GM06990 (cell line): ENCODE data around the gene SERPINA3.

Experiments used
- DNase-seq: peaks from one replicate; pipeline ENCODE4 v3.0.0-alpha.2; 2011; ENCODE audit not compliant: insufficient read length; ENCODE audit errors: extremely low read depth
- H3K27me3 ChIP-seq: replicated peaks from 2 replicates; pipeline ENCODE4 v1.6.0; 2011; ENCODE audit warnings: low read length; ENCODE audit not compliant: control insufficient read depth, insufficient read depth
- H3K36me3 ChIP-seq: 2 replicates; pipeline ENCODE4 v1.5.1; 2011; ENCODE audit warnings: low read length; ENCODE audit not compliant: control insufficient read depth, insufficient read depth
- H3K4me3 ChIP-seq: replicated peaks from 2 replicates; pipeline ENCODE4 v1.5.1; 2011; ENCODE audit warnings: low read depth, mild to moderate bottlenecking, control low read depth, low read length
- TF ChIP-seq, protein P1 (sequence below): IDR thresholded peaks from 2 replicates; pipeline ENCODE4 v1.5.1; 2011; ENCODE audit warnings: low read length, control low read depth, mild to moderate bottlenecking, inconsistent platforms; ENCODE audit not compliant: insufficient read depth, poor library complexity, severe bottlenecking

The SERPINA3 gene

DNA sequence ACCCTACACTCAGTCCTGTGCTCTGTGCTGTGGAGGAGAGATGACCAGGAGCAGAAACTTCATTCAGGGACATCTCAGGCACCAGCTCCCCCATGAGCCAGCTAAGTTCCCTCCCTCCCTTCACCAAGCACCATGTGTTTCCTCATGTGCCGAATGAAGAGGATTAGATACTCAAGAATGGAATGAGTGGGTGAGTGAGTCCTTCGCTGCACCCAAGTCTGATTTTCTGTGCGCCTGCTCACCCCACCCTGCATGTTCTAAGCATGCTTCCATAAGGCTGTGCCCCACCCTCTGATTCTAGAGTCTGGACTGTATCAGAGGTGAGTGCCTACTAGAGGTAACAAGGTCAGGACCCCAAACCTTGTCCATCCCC is 18.8 kb upstream of the SERPINA3 start:
- Histone ChIP-seq H3K36me3 (no peaks in the 10 kb centered on the region), H3K4me3 (no peak overlapping the region), H3K27me3 (no peaks in the 10 kb centered on the region; the same call in 1 of the 2 replicates)
- no peak for DNase-seq
- TF ChIP-seq, protein P1, sequence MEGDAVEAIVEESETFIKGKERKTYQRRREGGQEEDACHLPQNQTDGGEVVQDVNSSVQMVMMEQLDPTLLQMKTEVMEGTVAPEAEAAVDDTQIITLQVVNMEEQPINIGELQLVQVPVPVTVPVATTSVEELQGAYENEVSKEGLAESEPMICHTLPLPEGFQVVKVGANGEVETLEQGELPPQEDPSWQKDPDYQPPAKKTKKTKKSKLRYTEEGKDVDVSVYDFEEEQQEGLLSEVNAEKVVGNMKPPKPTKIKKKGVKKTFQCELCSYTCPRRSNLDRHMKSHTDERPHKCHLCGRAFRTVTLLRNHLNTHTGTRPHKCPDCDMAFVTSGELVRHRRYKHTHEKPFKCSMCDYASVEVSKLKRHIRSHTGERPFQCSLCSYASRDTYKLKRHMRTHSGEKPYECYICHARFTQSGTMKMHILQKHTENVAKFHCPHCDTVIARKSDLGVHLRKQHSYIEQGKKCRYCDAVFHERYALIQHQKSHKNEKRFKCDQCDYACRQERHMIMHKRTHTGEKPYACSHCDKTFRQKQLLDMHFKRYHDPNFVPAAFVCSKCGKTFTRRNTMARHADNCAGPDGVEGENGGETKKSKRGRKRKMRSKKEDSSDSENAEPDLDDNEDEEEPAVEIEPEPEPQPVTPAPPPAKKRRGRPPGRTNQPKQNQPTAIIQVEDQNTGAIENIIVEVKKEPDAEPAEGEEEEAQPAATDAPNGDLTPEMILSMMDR: no peak

DNA sequence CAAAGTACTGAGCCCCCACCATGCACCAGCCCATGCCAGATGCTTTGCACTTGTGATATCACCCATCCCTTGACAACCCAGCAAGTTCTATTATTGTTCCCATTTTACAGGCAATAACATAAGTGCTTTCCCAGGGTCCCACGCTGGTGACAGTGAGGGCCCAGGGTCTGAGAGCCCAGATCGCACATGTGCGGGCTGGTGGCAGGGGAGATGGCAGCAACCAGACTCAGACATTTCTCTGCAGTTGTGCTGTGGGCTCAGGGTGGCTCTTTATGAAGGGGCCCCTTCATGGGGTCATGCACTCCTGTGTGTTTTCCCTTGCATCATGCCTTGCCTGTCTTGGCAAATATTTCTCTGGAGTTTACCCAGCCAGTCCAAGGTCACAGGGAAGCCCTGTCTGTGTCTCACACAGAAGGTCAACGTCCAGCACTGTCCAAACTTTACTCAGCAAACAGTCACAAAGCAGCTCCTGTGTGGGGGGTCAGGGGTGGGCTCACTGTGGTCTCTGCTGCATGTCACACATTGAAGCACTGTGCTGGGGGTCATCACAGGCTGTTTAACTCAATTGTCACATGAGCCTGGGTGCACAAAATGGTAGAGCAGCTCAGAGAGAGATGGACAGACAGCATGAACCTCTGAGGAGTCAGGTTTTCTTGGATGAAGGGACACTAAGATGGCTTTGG is 18.3 kb upstream of the SERPINA3 start:
- H3K27me3 ChIP-seq: no peaks in the 10 kb centered on the region; the same call in 1 of the 2 replicates
- no peak for DNase-seq
- TF ChIP-seq, protein P1: no peak
- H3K4me3 ChIP-seq: no peak overlapping the region
- no peaks in the 10 kb centered on the region for H3K36me3 ChIP-seq

DNA sequence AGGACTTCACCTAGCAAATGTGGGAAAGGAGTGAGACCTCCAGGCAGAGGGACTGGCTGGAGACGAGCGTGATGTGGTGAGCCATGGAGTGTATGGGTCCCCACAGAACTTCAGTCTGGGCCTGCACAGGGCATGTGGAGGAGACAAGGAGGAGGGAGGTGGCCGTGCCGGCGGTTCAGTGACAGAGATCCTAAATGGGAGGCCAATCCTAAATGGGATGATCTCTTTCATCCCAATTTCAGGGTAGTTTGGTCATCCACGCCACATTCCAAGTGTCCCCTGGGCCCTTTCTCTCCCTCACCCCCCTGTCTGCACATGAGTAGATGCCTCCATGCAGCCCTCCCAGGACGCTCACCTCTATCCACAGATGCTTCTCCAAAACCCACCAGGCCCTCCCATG is 17.8 kb upstream of the SERPINA3 start:
- TF ChIP-seq, protein P1: no peak
- no peaks in the 10 kb centered on the region; the same call in 1 of the 2 replicates for H3K27me3 ChIP-seq
- DNase-seq: no peak
- no peak overlapping the region for H3K4me3 ChIP-seq
- H3K36me3 ChIP-seq: no peaks in the 10 kb centered on the region

DNA sequence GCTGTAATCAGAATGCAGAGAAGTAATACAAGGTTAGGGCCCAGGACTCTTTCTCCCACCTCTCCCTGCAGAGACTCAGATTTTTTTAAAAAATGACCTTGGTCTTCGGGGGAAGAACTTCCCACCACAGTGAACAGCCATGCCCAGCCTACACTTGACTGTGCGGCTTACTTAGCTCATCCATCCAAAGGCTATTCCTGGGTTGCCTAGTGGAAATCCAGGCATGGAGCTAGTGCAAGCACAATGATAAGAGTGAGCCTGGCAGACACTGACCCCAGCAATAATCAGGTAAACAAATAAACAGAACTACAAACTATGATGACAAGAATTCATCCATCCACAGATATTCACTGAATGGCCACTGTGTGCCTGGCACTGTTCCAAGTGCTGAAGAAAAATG is 16.3 kb upstream of the SERPINA3 start:
- TF ChIP-seq, protein P1: no peak
- no peaks in the 10 kb centered on the region for H3K36me3 ChIP-seq
- H3K4me3 ChIP-seq: no peak overlapping the region
- H3K27me3 ChIP-seq: no peaks in the 10 kb centered on the region; the same call in 1 of the 2 replicates
- no peak for DNase-seq

DNA sequence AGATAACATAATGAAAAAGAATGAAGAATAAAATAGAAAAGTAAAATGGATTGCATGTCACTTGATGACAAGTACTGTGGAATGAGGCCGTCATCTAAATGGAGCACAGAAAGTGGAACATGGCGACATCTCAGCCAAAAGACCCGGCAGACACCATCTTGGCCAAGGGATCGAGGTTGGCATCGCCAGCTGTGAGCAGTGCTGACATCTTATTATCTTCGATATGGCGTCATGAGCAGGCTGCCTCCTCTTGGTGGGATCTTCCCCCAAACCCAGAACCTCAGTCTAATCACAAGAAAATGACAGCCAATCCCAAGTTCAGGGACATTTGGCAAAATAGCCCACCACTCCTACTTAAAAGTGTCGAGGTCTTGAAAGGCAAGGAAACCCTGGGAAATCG is 15.8 kb upstream of the SERPINA3 start:
- Histone ChIP-seq H3K27me3 (no peaks in the 10 kb centered on the region; the same call in 1 of the 2 replicates), H3K4me3 (no peak overlapping the region), H3K36me3 (no peaks in the 10 kb centered on the region)
- TF ChIP-seq, protein P1: no peak
- DNase-seq: no peak
